Large intestine (tissue), 3 donors: Measurements from ENCODE around the gene KDM4C. TPM values are rescaled to one million over a fixed set of nuclear protein-coding genes. Genes with fewer than 3 reads are reported as not detected.

Source experiments
- DNase-seq, 2 donors: peaks; one replicate each; pipeline versions ENCODE4 v3.0.0 to v3.0.0-alpha.2; 2013
- H3K27ac ChIP-seq: one replicate; pipeline ENCODE4 v1.5.1; 2013; ENCODE audit warnings: low read length
- H3K27me3 ChIP-seq: 2 replicates; pipeline ENCODE4 v1.6.1; 2013; ENCODE audit warnings: low read length; ENCODE audit not compliant: control insufficient read depth, insufficient read depth
- H3K36me3 ChIP-seq: 2 replicates; pipeline ENCODE4 v1.6.1; 2013; ENCODE audit warnings: low read length; ENCODE audit not compliant: control insufficient read depth, insufficient read depth
- H3K4me1 ChIP-seq: one replicate; pipeline ENCODE4 v1.6.1; 2013; ENCODE audit warnings: low read length; ENCODE audit not compliant: control insufficient read depth, insufficient read depth
- H3K4me3 ChIP-seq: one replicate; pipeline ENCODE4 v1.5.1; 2013; ENCODE audit warnings: low read length
- H3K9me3 ChIP-seq: one replicate; pipeline ENCODE4 v1.6.1; 2013; ENCODE audit warnings: mild to moderate bottlenecking, low read depth, low read length, moderate library complexity; ENCODE audit not compliant: control insufficient read depth
- WGBS: methylation state at CpG from one replicate; pipeline ENCODE4 v1.1.5; 2013; ENCODE audit warnings: low lambda C conversion rate; ENCODE audit not compliant: insufficient coverage; 5-methylcytosine and 5-hydroxymethylcytosine counted together
- polyA plus RNA-seq: library from polyadenylated mRNA; unstranded; fragments of 120-200 nt; gene quantifications from one replicate; pipeline ENCODE4 v1.2.1, GENCODE V29; 2013

Gene KDM4C
- polyA plus RNA-seq, 1 donor, result 27.2 TPM

GRCh38 chr9:6924988-6925563 is 167.3 kb downstream of the KDM4C start:
- H3K9me3 ChIP-seq, result no peaks in the 10 kb centered on the region
- H3K27ac ChIP-seq, result no peak overlapping the region
- no peaks in the 10 kb centered on the region for H3K4me1 ChIP-seq
- H3K4me3 ChIP-seq, result no peak overlapping the region
- H3K36me3 ChIP-seq, result peaks cover 2% of the 10 kb centered on the region
- H3K27me3 ChIP-seq, result no peaks in the 10 kb centered on the region
- WGBS, result 67% methylated on average over 4 of the region's 8 CpGs
- no peak for DNase-seq

GRCh38 chr9:6925836-6926235 is 168.1 kb downstream of the KDM4C start:
- WGBS, result no CpG with 5 or more reads among the region's 12 CpGs
- H3K27ac ChIP-seq, result no peak overlapping the region
- DNase-seq, result no peak
- H3K4me1 ChIP-seq, result no peaks in the 10 kb centered on the region
- H3K27me3 ChIP-seq, result no peaks in the 10 kb centered on the region
- H3K36me3 ChIP-seq, result peaks cover 2% of the 10 kb centered on the region
- no peak overlapping the region for H3K4me3 ChIP-seq
- no peaks in the 10 kb centered on the region for H3K9me3 ChIP-seq

- H3K4me3 ChIP-seq, result no peak overlapping the region
- 48% methylated on average over 2 of the region's 4 CpGs for WGBS
Observed at GRCh38 chr9:6926436-6926835, 168.7 kb downstream of the KDM4C start.

GRCh38 chr9:6927838-6928237 is 170.1 kb downstream of the KDM4C start:
- DNase-seq, result no peak
- Histone ChIP-seq H3K4me1 (no peaks in the 10 kb centered on the region), H3K36me3 (no peaks in the 10 kb centered on the region), H3K4me3 (no peak overlapping the region), H3K27ac (no peak overlapping the region), H3K9me3 (no peaks in the 10 kb centered on the region), H3K27me3 (no peaks in the 10 kb centered on the region)
- whole genome bisulfite sequencing, result 100% methylated on average over 1 of the region's 1 CpG

More at GRCh38 chr9:6926436-6926835, 168.7 kb downstream of the KDM4C start:
- Histone ChIP-seq H3K9me3 (no peaks in the 10 kb centered on the region), H3K4me1 (no peaks in the 10 kb centered on the region), H3K36me3 (no peaks in the 10 kb centered on the region), H3K27me3 (no peaks in the 10 kb centered on the region), H3K27ac (no peak overlapping the region)
- DNase-seq, result no peak

GRCh38 chr9:6928863-6929262 is 171.1 kb downstream of the KDM4C start:
- H3K36me3 ChIP-seq, result no peaks in the 10 kb centered on the region
- no peaks in the 10 kb centered on the region for H3K4me1 ChIP-seq
- H3K27ac ChIP-seq, result no peak overlapping the region
- no peaks in the 10 kb centered on the region for H3K27me3 ChIP-seq
- no peak overlapping the region for H3K4me3 ChIP-seq
- no peaks in the 10 kb centered on the region for H3K9me3 ChIP-seq
- DNase-seq, result no peak
- 20% methylated on average over 1 of the region's 2 CpGs for WGBS

- no peak for DNase-seq
- H3K9me3 ChIP-seq, result no peaks in the 10 kb centered on the region
- no peak overlapping the region for H3K27ac ChIP-seq
- H3K27me3 ChIP-seq, result no peaks in the 10 kb centered on the region
- no peaks in the 10 kb centered on the region for H3K4me1 ChIP-seq
- WGBS, result 100% methylated on average over 1 of the region's 3 CpGs
- no peak overlapping the region for H3K4me3 ChIP-seq
- no peaks in the 10 kb centered on the region for H3K36me3 ChIP-seq
Observed at GRCh38 chr9:6929441-6930215, 171.9 kb downstream of the KDM4C start.

GRCh38 chr9:6930827-6931226 is 173.1 kb downstream of the KDM4C start:
- H3K27me3 ChIP-seq, result no peaks in the 10 kb centered on the region
- H3K9me3 ChIP-seq, result no peaks in the 10 kb centered on the region
- no peaks in the 10 kb centered on the region for H3K36me3 ChIP-seq
- no peak overlapping the region for H3K27ac ChIP-seq
- H3K4me3 ChIP-seq, result no peak overlapping the region
- no peak for DNase-seq
- H3K4me1 ChIP-seq, result no peaks in the 10 kb centered on the region

GRCh38 chr9:6931913-6932312 is 174.1 kb downstream of the KDM4C start:
- DNase-seq, result peak; percentile 53 to 77
- Histone ChIP-seq H3K27ac (no peak overlapping the region), H3K36me3 (no peaks in the 10 kb centered on the region), H3K27me3 (no peaks in the 10 kb centered on the region), H3K4me1 (no peaks in the 10 kb centered on the region), H3K4me3 (no peak overlapping the region), H3K9me3 (no peaks in the 10 kb centered on the region)
- no CpG with 5 or more reads among the region's 4 CpGs for WGBS

- no peak for DNase-seq
- Histone ChIP-seq H3K27ac (no peak overlapping the region), H3K27me3 (no peaks in the 10 kb centered on the region), H3K9me3 (no peaks in the 10 kb centered on the region), H3K36me3 (no peaks in the 10 kb centered on the region), H3K4me1 (no peaks in the 10 kb centered on the region), H3K4me3 (no peak overlapping the region)
- WGBS, result 100% methylated on average over 1 of the region's 1 CpG
Observed at GRCh38 chr9:6936103-6936502, 178.3 kb downstream of the KDM4C start.

- no peak for DNase-seq
- Histone ChIP-seq H3K36me3 (no peaks in the 10 kb centered on the region), H3K4me3 (no peak overlapping the region), H3K4me1 (no peaks in the 10 kb centered on the region), H3K27ac (no peak overlapping the region), H3K9me3 (no peaks in the 10 kb centered on the region), H3K27me3 (no peaks in the 10 kb centered on the region)
- WGBS, result 100% methylated on average over 2 of the region's 2 CpGs
Observed at GRCh38 chr9:6937209-6937608, 179.4 kb downstream of the KDM4C start.

GRCh38 chr9:6938447-6938846 is 180.7 kb downstream of the KDM4C start:
- no peak for DNase-seq
- Histone ChIP-seq H3K4me3 (no peak overlapping the region), H3K27me3 (no peaks in the 10 kb centered on the region), H3K4me1 (no peaks in the 10 kb centered on the region), H3K27ac (no peak overlapping the region), H3K9me3 (no peaks in the 10 kb centered on the region), H3K36me3 (no peaks in the 10 kb centered on the region)
- 100% methylated on average over 1 of the region's 3 CpGs for WGBS
